Activated T-cell treated with anti-CD3 and anti-CD28 coated beads for 1 hour (primary cell): Measurements from ENCODE around the gene KCNK17.

Source experiments
- DNase-seq: peaks from one replicate; pipeline ENCODE4 v3.0.0-alpha.2; 2020; ENCODE audit warnings: low read depth

Gene KCNK17, protein sequence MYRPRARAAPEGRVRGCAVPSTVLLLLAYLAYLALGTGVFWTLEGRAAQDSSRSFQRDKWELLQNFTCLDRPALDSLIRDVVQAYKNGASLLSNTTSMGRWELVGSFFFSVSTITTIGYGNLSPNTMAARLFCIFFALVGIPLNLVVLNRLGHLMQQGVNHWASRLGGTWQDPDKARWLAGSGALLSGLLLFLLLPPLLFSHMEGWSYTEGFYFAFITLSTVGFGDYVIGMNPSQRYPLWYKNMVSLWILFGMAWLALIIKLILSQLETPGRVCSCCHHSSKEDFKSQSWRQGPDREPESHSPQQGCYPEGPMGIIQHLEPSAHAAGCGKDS

DNA sequence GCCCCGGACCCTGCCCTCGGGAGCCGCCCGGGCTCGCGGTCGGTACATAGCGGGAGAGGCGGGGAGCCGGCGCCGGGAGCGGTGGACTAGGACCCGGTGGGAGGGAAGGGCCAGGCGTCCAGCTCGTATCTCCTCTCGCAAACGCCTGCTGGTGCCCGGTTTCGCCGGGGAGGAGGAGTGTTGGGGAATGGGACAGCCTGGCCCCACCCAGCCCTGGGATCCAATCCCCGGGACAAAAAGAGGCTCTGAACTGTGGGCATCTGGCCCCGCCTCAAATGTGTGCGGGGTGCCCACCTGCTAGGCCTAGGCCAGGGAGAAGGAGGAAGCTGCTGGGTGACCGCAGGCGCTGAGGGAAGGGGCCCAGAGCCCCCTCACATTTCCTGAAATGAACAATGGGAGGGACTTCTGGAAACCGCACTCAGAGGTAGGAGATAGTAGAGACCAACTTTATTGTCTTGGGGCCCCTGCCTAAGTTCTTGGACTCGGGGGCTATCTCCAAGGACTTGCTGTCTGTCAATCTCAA is at the start of gene KCNK17:
Gene KCNK17 (minus strand): TSS at position 147 of the 523 bp plus-strand sequence. CDS start 99 bp downstream, at position 48.
- DNase-seq: no peak

DNA sequence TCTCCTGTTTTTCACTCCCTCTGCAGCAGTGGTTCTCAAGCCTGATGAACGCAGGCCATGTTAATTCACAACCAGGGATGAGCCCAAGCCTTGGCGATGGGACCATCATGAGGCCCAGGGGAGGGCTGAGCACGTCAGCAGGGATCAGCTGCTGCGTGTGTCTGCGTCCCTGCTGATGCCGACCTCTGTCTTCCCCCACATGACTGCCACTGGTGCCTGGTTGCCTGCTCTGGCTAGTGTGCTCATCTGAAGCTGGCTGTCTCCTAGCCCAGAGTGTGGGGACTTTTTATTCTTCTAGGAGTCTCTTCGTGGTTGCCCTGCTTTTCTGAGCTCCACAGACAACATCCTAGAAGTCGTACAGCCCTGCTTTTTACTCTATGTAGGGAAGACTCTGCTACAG is 49.1 kb upstream of the KCNK17 start:
- no peak for DNase-seq

DNA sequence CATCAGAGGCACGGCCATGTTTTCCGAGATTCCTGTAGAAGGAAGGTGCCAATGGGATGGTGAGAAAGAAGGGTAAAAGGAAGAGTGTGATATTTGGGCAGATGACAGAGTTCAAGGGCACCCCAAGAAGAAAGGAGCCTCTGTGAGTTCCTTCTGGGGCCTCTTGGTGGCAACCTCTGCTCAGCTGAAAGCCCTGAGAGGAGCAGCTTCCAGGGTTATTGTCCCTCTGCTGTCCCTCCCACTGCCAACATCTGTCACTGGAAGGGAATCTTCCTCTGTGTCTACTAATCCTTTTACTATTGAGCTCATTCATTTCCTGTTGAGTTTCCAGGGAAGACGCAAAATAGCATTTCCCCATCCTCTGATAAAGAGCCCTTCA is 48.3 kb upstream of the KCNK17 start:
- DNase-seq: no peak

DNA sequence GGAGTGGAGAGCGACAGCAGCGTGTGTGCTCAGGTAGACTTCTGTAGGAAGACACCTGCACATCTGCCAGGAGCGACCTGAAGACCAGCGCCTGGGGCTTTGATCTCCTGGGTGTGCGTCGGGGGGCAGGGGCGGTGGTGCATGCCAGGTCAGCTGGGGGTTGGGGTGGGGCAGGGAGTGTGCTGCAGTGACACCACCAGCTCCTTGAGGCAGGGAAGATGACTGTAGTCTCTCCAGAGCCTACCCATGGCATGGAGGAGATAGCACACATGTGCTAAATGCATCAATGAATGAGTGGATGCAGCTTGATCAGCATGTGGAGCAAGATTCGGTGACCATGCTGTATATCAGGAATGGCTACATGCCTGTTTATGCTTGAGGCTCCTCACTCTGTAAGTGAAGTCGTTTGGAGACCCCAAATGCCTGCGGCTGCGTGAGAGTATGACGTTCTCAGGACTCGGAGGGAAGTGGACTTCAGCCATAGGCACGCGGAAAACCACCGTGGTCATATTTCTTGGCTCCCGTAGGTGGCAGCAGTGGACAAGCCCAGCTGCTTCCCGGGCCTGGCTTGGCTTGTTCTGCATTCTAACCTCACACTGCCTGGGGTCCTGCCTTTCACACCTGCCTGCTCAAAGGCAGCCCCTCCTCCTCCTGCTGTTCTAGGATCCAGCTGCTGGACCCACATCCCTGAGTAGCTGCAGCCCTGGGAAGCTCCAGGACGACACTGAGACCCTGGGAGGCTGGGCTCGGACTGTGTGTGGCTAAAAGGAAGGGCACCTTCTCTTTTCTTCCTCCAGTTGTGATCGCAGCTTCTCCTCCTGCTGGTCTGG is 47.7 kb upstream of the KCNK17 start:
- peak; percentile 5 for DNase-seq

DNA sequence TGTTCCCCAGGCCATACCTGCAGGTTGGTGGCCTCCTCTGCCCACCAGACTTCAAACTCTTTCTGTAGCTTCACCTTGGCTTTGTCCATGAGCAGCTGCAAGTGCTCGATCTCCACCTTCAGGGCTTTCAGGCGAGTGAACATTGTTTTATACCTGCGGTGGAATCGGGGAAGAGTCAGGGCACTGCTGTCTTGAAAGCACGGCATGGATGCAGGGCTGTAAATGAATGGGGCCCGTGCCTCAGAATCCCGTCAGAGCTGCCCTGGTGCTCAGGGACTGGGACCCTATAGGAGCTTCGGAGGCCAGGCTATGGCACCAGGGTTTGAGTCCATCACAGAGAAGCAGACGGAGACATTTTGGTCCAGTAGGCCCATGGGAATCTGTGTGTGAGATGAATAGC is 46.2 kb upstream of the KCNK17 start:
- no peak for DNase-seq

DNA sequence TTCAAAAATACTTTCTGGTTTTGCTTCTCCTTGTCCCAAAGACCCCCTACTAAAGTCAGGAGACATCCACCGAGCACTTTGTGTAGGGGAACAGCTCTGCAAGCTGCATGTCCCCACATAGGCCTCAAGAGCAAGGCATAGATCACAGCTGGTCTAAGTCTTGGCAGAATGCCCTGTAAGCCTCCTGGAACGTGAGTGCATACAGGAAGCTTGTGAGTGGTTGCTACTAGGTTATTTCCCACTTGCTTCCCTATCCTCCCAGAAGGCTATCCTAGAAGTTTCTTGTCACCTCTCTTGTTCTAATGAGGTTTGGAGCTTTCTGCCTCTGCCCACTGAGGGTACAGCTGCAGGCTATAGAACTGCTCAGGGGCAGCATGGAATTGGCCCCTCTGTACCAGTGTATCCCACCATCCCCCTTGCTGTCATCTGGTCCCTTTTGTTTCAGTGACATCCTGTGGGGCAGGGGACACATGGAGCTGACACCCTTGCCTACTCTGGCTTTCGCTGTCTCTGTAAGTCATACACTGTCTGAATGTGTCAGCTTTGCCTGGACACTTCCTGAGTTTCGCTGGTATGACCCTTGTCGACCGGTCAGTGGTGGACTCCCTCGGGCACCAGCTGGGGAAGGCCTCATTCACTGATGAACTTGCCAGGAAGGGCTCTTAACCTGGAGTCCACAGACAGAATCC is 43.9 kb upstream of the KCNK17 start:
- no peak for DNase-seq

DNA sequence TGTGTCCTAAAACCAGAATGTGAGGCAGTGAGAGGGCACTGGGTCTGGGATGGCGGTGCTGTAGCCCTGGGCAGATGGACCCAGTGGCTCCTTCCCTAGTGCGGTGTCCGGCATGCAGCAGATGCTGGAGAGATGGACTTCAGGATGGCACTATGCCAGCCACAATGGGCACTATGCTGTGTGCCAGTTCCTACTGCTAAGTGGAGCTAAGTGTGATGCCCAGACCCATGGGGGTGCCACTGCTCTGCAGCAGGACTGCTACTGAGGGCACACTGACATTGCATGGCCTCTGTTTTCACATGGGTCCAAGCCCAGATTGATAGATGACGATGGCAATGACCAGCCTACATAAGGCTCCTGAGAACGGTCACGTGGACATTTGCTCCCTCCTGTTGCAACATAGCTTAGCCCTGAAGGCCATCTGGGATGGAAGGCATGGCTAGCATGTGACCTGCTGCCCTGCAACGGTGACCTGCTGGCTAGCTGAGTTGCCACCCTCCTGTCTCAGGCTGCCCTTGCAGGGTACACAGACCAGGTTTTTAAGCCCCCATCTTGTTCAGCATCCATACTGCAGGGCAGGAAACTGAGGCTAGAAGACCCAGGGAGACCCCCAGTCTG is 39.6 kb upstream of the KCNK17 start:
- no peak for DNase-seq

DNA sequence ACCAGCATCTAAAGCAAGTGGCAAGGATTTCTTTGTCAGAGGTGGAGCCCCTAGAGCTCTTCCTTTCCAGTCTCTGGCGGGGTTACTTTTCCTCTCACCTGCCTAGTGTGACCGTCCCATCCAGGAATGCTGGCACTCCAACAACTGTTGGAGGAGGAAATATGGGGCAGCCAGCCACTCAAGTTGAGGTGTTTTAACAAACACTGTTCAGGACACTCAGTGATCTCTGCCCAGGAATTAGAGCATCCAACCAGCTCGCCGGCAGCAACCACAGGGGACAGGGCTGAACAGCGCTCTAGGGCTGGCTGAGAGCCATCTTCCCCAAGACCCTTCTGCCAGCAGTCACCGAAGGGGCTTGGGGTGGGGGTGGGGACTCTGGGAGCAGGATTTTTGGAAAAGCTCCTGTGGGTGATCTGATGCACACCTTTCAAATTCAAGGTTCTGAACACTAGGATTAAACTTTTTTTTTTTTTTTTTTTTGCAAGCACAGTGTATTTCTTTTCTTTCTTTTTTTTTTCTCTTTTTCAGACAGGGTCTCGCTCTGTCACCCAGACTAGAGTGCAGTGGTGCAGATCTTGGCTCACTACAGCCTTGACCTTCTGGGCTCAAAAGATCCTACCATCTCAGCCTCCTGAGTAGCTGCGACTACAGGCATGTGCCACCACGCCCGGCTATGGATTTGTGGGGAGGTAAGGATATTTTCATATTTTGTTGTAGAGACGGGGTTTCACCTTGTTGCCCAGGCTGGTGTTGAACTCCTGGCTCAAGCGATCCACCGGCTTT is 36.7 kb upstream of the KCNK17 start:
- DNase-seq: no peak

DNA sequence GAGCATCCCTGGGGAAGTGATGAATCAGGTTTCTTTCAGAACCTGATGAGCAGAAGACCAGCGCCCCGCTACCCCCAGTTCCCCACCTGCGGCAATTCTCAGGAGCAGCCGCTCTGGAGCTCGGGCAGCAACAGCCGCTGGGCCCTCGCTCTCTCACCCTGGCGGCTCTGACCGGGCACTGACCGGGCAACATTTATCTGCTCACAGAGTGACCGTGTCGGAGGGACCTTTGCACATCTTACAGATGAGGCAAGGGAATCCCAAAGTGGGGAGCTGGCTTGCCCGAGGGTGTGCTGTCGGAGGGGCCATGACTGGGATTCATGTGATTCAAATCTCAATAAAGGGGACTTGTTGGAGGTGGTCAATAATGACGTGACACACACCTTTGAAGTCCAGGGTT is 34.5 kb upstream of the KCNK17 start:
- DNase-seq: no peak

DNA sequence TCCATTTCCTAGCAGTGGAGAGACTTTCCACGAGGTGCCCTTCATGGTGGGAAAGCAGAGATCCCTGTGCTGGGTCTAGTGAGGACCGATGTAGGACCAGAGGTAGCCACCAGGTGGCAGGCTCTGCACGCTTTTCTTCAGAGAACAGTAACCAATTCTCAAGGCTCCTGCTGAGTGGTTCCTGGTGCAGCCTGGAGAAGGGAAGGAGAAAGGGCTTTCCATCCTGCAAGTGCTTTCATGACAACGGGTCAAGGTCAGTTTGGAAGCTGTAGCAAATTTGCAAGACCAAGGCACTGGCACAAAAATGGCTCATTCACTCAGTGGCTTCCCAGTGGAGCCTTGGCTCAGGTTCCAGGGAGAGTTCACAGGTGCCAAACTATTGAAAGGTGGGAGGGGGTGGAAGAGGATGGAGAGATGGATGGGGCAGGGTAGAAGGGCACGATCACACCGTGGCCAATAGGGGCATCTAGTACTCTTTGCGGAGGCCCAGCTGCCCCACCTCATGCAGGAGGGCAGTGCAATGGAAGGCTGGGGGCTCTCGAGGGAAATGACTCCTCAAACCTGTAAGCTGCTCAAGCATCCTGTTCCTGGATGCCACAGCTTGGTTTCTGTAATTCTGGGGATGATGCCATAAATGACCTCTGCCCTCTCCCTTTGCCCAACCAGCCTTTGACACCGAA is 33.8 kb upstream of the KCNK17 start:
- DNase-seq: peak; percentile 35

DNA sequence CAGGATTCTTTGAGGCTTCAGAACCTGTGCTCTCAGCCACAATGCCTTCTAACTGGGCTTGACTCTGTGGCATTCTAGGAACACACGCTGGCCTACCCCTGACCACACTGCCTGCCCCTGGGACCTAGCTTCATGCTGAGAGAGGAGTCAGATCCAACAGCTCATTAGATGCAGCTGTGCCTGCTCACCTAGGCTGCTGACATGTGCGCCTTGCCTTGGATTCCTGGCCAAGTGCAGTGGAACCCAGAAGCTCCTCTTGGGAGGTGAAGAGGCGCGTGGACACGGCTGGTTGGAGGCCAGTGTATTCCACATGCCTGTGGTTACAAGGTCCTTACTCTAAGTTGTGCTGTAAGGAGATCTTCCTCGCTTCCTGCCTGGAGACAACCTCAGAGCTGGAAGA is 33.0 kb upstream of the KCNK17 start:
- DNase-seq: no peak

DNA sequence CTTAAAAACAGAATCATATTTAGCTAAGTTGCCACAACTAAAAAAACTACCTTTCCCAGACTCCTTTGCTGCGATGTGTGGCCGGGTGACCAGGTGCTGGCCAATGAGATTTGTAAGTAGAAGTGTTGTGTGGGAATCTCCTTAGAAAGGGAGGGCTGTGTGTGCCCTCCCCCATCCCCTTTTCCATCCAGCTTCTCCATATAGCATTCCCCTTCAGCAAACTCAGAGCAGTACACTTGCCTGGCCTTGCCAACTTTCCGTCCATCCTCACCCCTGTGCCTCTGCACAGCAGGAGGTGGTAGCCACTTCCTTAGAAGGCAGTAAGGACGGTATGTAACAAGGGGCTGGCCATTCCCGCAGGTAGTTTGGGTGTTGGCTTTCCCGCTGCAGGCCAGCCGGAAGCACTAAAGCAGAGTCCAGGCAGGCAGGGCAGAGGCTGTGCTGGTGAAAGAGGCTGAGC is 30.6 kb upstream of the KCNK17 start:
- no peak for DNase-seq

DNA sequence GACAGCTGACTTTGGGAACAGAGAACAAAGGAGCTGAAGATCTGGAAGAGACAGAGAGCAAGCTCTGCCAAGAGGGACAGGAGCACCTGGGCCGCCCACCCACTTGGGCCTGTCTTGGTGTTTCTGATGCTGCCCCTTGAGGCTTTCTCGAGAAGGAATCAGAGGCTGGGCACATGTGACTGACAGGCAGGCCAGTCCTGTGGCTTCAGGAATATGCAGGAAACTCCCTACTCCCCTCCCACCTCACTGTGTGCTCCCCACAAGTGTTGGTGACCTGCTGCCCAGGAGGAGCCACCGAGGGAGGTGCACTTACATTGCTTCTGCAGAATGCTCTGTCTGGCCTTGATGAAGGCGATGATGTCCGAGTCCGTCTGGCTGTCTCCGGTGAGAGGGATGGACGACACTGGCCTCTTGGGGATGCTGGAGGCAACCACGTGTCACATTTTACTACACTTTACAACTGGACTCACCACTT is 29.2 kb upstream of the KCNK17 start:
- DNase-seq: no peak

DNA sequence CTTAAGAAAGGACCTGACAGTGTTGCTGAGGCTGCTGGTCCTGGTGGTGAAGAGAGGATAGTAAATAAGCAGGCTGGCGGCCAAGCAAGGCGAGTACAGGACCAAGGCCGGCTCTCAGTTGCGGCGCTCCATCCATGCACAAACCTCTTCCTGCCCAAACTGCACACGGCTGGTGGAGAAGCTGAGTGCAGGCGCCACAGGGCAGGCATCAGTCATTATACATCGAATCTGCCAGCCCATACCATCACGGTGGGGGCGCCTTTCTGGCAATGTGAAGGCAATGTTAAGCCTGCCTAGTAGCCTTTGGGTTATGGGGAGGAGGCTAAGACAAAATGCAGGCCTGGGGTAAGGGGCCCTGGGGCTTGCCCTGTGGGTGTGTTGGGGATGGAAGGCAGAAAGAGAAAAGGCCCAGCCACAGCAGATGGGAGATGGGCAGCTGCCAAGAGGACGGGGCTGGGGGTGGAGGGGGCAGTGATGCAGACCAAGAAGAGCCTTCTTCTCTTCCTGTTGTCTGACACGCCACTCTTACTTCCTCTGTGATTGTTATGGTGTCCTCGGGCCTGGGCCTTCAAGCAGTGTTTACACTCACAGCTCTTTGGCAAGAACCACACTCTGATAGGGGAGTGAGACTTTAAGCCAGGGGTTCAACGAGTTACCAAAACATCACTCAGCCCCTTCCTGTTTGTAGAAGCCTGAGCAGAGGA is 28.6 kb upstream of the KCNK17 start:
- DNase-seq: no peak

DNA sequence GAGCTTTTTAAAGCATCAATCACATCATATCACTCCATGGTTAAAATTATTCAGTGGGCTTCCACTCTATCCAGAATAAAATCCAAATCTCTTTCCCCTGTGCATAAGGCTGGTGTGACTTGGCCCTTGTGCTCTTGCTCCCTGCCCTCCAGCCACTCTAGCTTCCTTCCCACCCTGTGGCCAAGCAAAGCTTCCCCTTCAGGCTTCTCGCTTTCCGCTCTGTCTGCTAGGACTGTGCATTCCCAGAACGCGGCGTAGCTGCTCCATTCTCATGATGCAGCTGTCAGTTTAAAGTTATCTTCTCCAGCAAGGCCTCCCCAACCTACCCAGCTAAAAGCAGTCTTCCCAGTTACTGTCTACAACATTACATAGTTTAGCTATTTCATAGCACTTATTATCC is 27.7 kb upstream of the KCNK17 start:
- no peak for DNase-seq

DNA sequence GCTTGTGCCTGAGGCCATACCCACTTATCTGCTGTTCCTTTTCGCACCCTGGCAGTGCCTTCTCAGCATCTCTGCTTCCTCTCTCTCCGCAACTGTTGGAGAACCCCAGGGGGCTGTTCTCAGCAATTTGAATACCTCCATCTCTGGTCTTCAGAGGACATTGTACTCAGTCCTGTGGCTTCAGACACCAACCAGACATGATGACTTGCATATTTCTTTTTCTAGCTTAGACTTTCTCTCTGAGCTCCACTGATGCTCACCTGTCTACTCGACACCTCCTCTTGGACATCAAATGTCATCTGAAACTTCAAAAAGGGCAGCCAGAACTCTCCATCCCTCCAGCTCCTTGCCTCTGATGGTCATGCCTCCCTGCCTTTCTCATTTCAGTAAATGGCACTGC is 27.1 kb upstream of the KCNK17 start:
- DNase-seq: no peak

DNA sequence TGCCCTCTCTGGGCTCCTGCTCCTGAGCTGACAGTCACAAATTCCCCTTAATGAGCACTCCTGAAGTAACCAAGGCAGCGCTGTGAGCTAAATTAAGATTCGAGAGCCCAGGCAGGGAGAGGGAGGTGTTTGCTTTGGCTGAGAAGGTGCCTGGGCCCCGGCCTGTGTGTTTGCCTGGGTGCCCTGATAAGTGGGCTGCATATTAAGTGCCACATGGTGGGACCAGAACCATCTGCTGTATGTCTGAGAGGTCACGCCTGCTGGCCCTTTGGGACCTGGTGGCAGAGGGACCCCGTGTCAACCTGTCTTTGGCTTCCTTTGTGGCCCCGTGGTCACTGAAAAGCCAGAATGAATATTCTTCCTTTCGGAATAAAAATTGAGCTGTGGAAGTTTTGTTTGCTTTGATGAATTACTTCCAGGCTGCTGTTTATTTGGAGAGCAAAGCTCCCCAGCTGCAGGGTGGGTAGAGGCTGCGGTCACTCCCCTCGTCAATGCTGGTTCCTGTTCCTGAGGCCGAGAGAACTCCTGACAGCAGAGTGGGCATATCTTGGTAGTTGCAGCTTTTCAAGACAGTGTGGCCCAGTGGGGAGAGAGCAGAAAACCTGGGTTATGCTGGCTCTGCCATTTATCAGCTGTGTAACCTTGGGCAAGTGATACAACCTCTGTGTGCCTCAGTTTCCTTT is 25.8 kb upstream of the KCNK17 start:
- DNase-seq: no peak

DNA sequence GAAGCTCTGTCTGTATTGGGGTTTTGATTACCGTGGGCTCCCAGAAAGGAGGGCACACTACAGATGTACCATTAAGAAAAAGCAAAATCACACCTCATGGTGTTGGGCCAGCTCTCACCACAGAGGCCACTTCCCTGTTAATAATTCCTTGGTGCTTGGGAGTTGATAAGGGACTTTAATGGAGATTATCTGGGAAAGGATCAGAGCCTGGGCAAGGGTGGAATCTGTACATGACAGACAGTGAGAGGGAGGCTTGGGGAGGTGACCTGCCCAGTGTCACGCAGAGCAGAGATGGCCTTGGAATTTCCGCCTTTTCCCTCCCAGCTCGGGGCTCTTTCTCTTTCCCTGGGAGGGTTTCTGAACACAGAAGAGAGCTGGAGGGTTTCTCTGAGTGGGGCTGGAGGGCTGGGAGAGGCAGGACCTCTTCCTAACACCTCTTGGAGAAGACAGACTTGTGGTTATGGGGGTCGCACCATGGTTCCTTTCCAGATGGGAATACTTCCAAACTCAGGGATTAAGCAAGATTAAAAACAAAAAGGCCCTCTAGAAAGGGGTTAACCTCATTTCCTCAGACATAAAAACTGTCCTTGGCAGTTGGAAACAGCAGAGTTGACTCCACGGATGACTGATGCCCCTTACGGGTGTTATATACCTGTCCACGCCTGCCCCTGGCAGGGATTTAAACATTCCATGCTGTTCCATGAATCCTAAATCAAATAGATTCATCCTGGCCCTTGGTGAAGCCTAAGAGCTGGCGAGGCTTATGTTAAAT is 25.1 kb upstream of the KCNK17 start:
- DNase-seq: no peak

DNA sequence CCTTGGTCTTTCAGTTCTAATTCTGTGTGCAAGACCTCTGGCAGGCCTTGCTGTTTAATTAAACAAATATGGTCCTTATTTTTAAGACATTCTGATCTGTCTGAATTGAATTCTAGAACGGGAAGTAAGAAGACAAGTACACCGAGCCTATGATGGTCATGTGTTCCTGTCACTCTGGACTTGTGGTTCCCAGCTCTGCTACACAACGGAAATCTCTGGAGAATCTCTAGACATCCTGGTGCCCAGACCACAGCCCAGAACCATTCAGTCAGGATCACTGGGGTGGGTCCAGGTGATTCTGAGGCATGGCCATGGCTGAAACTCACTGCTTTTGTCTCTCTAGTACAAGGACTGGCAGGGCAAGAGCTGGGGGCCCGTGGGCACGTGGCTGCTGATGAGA is 24.2 kb upstream of the KCNK17 start:
- no peak for DNase-seq
